ENCODE data around the gene DAGLA. TPM values are rescaled to one million over a fixed set of nuclear protein-coding genes. Genes with fewer than 3 reads are reported as not detected.

DAGLA gene
- total and polyA plus RNA-seq, 2 of the 13 experiments (the other 11 are each of a cell fraction or from before 2014, with no cell fraction given), result 2.6 to 3.9 TPM

- in situ Hi-C loops (cut with HindIII; ENCODE audit: extremely low pct_ligation_motif_present, low pct_unique_long_range_greater_than_20kb), result no loop called here
- CTCF ChIA-PET (ENCODE audit: low intra/inter-chr PET ratio, low total read pairs), result no interaction called here
- ATAC-seq (no peak), FAIRE-seq (no peak), DNase-seq (ENCODE audit: low spot score) (no peak)
- no peaks in the 10 kb centered on the region for H3K27me3 ChIP-seq (ENCODE audit: control insufficient read depth in 1 of 2, insufficient read depth in 2 of 2, low read length in 2 of 2)
- H3K9me3 ChIP-seq (ENCODE audit: low read length), result no peaks in the 10 kb centered on the region
- no peaks in the 10 kb centered on the region for H3K79me2 ChIP-seq (ENCODE audit: insufficient read depth, low read length)
- H3K4me1 ChIP-seq (ENCODE audit: insufficient read depth, low read length), result no peaks in the 10 kb centered on the region
- POLR2A ChIA-PET, result no interaction called here
- no peak overlapping the region for H3K4me2 ChIP-seq (ENCODE audit: low read depth, low read length)
- no peak overlapping the region for H3K27ac ChIP-seq (ENCODE audit: extremely low read length, insufficient read depth, low read length)
- H4K20me1 ChIP-seq (ENCODE audit: insufficient read depth, low read length), result peaks cover 4% of the 10 kb centered on the region; the same call in 1 of the 2 replicates
- no peak overlapping the region for H3K4me3 ChIP-seq (replicated peaks in 1 of 3; ENCODE audit: insufficient read depth in 1 of 3, low read depth in 2 of 3, low read length in 3 of 3)
- no peak overlapping the region for H3K9ac ChIP-seq (ENCODE audit: insufficient read depth, low read depth, low read length)
- no peak overlapping the region for H2AFZ ChIP-seq (ENCODE audit: low read length)
- intact Hi-C loops (cut with micrococcal nuclease; ENCODE audit: unreplicated experiment), result no loop called here
- 96% methylated on average over 9 of the region's 9 CpGs for WGBS (ENCODE audit: low lambda C conversion rate)
- no peak for TF ChIP-seq HIC2 (CRISPR knock-in tag; IDR thresholded peaks at IDR 0.05; ENCODE audit: low read depth)
- TF ChIP-seq NAIF1 (CRISPR knock-in tag; IDR thresholded peaks at IDR 0.05; ENCODE audit: borderline replicate concordance), result no peak
- no peak for TF ChIP-seq ZBTB40 (IDR thresholded peaks at IDR 0.05)
- TF ChIP-seq ZBTB40 (CRISPR knock-in tag; IDR thresholded peaks at IDR 0.05), result no peak
- H3K36me3 ChIP-seq (replicated peaks in 1 of 2; ENCODE audit: control insufficient read depth in 1 of 2, insufficient read depth in 2 of 2, low read length in 2 of 2), result peaks cover 2 to 3% of the 10 kb centered on the region in 2 experiments; a peak in 3 of 5 replicates
- BruUV-seq (replicated peaks), result no TSS peak
These were observed 27.4 kb downstream of the DAGLA start for GRCh38 chr11:61707574-61707973.
